GM23248 (cell line): ENCODE data around the gene RNF150. TPM values are rescaled to one million over a fixed set of nuclear protein-coding genes. Genes with fewer than 3 reads are reported as not detected.
"Not testable (repeated sequence)": the region's sequence is repeated elsewhere in the genome, so short reads cannot be mapped to it uniquely, and the experiment has no call there.

Experiments
- DNase-seq: peaks from one replicate; pipeline ENCODE4 v3.0.0-alpha.2; 2015
- H2AFZ ChIP-seq: fragments of 200-600 bp; sonication (generic); 2 replicates; pipeline ENCODE4 v1.6.1; 2016; ENCODE audit warnings: antibody characterized with exemption
- H3F3A ChIP-seq: fragments of 200-600 bp; sonication (generic); 2 replicates; pipeline ENCODE4 v1.6.1; 2016; ENCODE audit warnings: mild to moderate bottlenecking, antibody characterized with exemption, mixed run types; ENCODE audit not compliant: insufficient read depth
- H3K27ac ChIP-seq: fragments of 200-600 bp; sonication (generic); 2 replicates; pipeline ENCODE4 v1.5.1; 2016; ENCODE audit warnings: mild to moderate bottlenecking
- H3K27me3 ChIP-seq: fragments of 200-600 bp; sonication (generic); replicated peaks from 2 replicates; pipeline ENCODE4 v1.6.1; 2016; ENCODE audit warnings: mild to moderate bottlenecking; ENCODE audit not compliant: insufficient read depth
- H3K36me3 ChIP-seq: fragments of 200-600 bp; sonication (generic); 2 replicates; pipeline ENCODE4 v1.6.1; 2016; ENCODE audit warnings: low read depth, mild to moderate bottlenecking
- H3K4me1 ChIP-seq: fragments of 200-600 bp; sonication (generic); 2 replicates; pipeline ENCODE4 v1.6.1; 2016; ENCODE audit warnings: mild to moderate bottlenecking; ENCODE audit not compliant: insufficient read depth
- H3K4me2 ChIP-seq: fragments of 200-600 bp; sonication (generic); one replicate; pipeline ENCODE4 v1.6.1; 2016; ENCODE audit warnings: mild to moderate bottlenecking; ENCODE audit not compliant: unreplicated experiment
- H3K4me3 ChIP-seq: fragments of 200-600 bp; sonication (generic); 2 replicates; pipeline ENCODE4 v1.5.1; 2016; ENCODE audit warnings: mild to moderate bottlenecking
- H3K79me2 ChIP-seq: fragments of 200-600 bp; sonication (generic); 2 replicates; pipeline ENCODE4 v1.6.1; 2016; ENCODE audit warnings: mild to moderate bottlenecking; ENCODE audit not compliant: insufficient read depth
- H3K9ac ChIP-seq: fragments of 200-600 bp; sonication (generic); 2 replicates; pipeline ENCODE4 v1.6.1; 2016; ENCODE audit warnings: mild to moderate bottlenecking
- H3K9me2 ChIP-seq: fragments of 200-600 bp; sonication (generic); 2 replicates; pipeline ENCODE4 v1.6.1; 2016; ENCODE audit warnings: mixed run types, mild to moderate bottlenecking, moderate library complexity; ENCODE audit not compliant: insufficient read depth
- H3K9me3 ChIP-seq: fragments of 200-600 bp; sonication (generic); one replicate; pipeline ENCODE4 v1.6.1; 2017; ENCODE audit warnings: low read depth
- H4K20me1 ChIP-seq: fragments of 200-600 bp; sonication (generic); 2 replicates; pipeline ENCODE4 v1.6.0; 2016; ENCODE audit not compliant: insufficient read depth
- EZH2 ChIP-seq: fragments of 200-600 bp; sonication (generic); IDR thresholded peaks from 2 replicates; pipeline ENCODE4 v1.6.1; 2018; ENCODE audit warnings: antibody characterized with exemption, mild to moderate bottlenecking; ENCODE audit not compliant: insufficient read depth, poor library complexity, severe bottlenecking
- EZH2phosphoT487 ChIP-seq: fragments of 200-600 bp; sonication (generic); IDR thresholded peaks from 2 replicates; pipeline ENCODE4 v1.6.1; 2018; ENCODE audit warnings: antibody characterized with exemption, moderate library complexity, mild to moderate bottlenecking, low read depth; ENCODE audit not compliant: insufficient read depth
- WGBS, 2 experiments: methylation state at CpG; one replicate each; pipeline ENCODE4 v1.1.6; 2015 to 2017; ENCODE audit warnings: low lambda C conversion rate in 2 of 2, low coverage in 1 of 2; ENCODE audit errors: missing lambda C conversion rate in 2 of 2; 5-methylcytosine and 5-hydroxymethylcytosine counted together
- in situ Hi-C: fragments of 300-500 bp; cut with MboI; formaldehyde crosslinking; loops from 2 replicates; pipeline ENCODE4 v1.15.0; 2020
- polyA plus RNA-seq: library from polyadenylated mRNA; unstranded; fragments of >200 nt; fragmentation: Nextera tagmentation; extraction: Ambion mirVana; gene quantifications from 2 replicates; pipeline ENCODE4 v1.2.1, GENCODE V29; 2016
- total RNA-seq: library from RNA; depleted of rRNA; stranded (reverse); fragments of >200 nt; shearing (Covaris generic); gene quantifications from 2 replicates; pipeline ENCODE4 v1.2.3, GENCODE V29; 2014

The RNF150 gene
- total and polyA plus RNA-seq, 2 experiments from 2014 or later = 4.8 to 10.5 TPM

DNA sequence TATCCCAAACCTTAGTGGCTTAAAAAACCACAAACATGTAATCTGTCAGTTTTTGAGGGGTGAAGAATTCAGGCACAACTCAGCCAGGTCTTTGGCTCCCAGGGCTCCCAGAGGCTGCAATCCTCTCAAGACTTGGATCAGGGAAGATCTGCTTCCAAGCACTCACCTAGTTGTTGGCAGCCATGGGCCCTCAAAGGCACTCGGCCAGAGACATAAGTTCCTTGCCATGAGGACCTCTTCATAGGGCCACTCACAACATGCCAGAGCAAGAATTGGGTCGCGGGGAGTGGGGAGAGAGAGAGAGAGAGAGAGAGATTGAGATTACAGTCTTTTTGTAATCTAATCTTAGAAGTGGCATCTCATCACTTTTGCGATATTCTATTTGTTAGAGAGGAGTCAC, 300.0 kb downstream of the RNF150 start:
- no peak for DNase-seq
- H3K9me2 ChIP-seq = no peaks in the 10 kb centered on the region
- H3K9me3 ChIP-seq = no peaks in the 10 kb centered on the region
- in situ Hi-C loops = no loop called here
- no peak overlapping the region for H2AFZ ChIP-seq
- H3F3A ChIP-seq = no peaks in the 10 kb centered on the region
- H3K4me1 ChIP-seq = no peaks in the 10 kb centered on the region
- no peak overlapping the region for H3K27ac ChIP-seq
- H3K79me2 ChIP-seq = no peaks in the 10 kb centered on the region
- 51 to 58% methylated on average over 4 of the region's 4 CpGs for WGBS, 2 experiments
- no peaks in the 10 kb centered on the region for H3K36me3 ChIP-seq
- TF ChIP-seq EZH2 (no peak), EZH2phosphoT487 (no peak)
- no peak overlapping the region for H3K4me2 ChIP-seq
- H3K4me3 ChIP-seq = no peak overlapping the region
- H4K20me1 ChIP-seq = no peaks in the 10 kb centered on the region
- H3K9ac ChIP-seq = no peak overlapping the region
- peaks cover 55% of the 10 kb centered on the region for H3K27me3 ChIP-seq

DNA sequence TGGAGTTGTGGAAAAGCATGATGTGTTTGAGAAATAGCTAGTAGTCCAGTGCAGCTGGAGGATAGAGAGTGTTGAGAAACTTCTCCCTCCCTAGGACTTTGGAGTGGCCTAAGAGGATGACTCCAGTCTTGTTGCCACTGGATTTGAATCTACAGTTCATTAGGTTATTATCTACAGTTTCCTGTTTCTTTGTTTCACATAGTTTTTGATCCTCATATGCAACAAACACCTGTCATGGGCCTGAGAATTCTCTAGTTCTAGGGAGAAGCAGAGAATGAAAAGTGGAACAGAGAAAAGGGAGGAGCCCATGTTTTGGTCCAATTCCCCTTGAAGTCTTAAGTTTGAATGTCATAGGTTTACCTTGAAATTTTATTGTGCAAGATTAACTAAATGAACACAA, 303.4 kb downstream of the RNF150 start:
- H3K4me1 ChIP-seq = no peaks in the 10 kb centered on the region
- H3K9me2 ChIP-seq = no peaks in the 10 kb centered on the region
- H4K20me1 ChIP-seq = no peaks in the 10 kb centered on the region
- no peaks in the 10 kb centered on the region for H3F3A ChIP-seq
- DNase-seq = no peak
- no peaks in the 10 kb centered on the region for H3K79me2 ChIP-seq
- in situ Hi-C loops = no loop called here
- no peaks in the 10 kb centered on the region for H3K36me3 ChIP-seq
- no peak overlapping the region for H3K4me3 ChIP-seq
- no peak overlapping the region for H3K9ac ChIP-seq
- H3K9me3 ChIP-seq = no peaks in the 10 kb centered on the region
- H3K4me2 ChIP-seq = no peak overlapping the region
- no peak for TF ChIP-seq EZH2phosphoT487
- TF ChIP-seq EZH2 = no peak
- peaks cover 66% of the 10 kb centered on the region for H3K27me3 ChIP-seq
- H2AFZ ChIP-seq = no peak overlapping the region
- H3K27ac ChIP-seq = no peak overlapping the region

DNA sequence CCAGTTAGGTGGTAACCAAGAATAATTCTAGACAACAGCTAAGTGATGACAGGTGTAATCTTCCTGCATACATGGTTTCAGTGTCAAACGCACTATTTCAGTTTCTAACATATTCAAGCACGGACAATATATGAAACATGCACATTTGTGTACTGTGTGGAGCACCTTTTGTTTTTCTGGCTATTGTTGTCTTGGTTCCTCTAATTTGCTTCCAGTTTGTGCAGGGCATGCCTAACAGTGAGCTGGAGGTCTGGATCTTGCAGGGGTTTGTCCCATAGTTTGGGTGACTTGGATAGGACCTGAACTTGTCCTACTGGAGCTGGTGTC, 306.6 kb downstream of the RNF150 start:
- WGBS, 2 experiments = 63 to 66% methylated on average over 2 of the region's 2 CpGs
- Histone ChIP-seq H3K4me3 (no peak overlapping the region), H3K4me2 (no peak overlapping the region), H3F3A (no peaks in the 10 kb centered on the region), H2AFZ (no peak overlapping the region), H3K9me2 (no peaks in the 10 kb centered on the region), H4K20me1 (no peaks in the 10 kb centered on the region), H3K9ac (no peak overlapping the region), H3K27ac (no peak overlapping the region), H3K36me3 (no peaks in the 10 kb centered on the region), H3K27me3 (peaks cover 52% of the 10 kb centered on the region), H3K4me1 (no peaks in the 10 kb centered on the region), H3K9me3 (no peaks in the 10 kb centered on the region), H3K79me2 (no peaks in the 10 kb centered on the region)
- in situ Hi-C loops = no loop called here
- TF ChIP-seq EZH2 (no peak), EZH2phosphoT487 (no peak)
- DNase-seq = no peak

DNA sequence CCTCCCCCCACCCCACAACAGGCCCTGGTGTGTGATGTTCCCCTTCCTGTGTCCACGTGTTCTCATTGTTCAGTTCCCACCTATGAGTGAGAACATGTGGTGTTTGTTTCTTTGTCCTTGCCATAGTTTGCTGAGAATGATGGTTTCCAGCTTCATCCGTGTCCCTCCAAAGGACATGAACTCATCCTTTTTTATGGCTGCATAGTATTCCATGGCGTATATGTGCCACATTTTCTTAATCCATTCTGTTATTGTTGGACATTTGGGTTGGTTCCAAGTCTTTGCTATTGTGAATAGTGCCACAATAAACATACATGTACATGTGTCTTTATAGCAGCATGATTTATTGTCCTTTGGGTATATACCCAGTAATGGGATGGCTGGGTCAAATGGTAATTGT, 312.7 kb downstream of the RNF150 start:
- H3K27me3 ChIP-seq = peaks cover 23% of the 10 kb centered on the region
- H3K9me3 ChIP-seq, H3K36me3 ChIP-seq, H2AFZ ChIP-seq, DNase-seq, H4K20me1 ChIP-seq, H3K79me2 ChIP-seq, in situ Hi-C loops, H3F3A ChIP-seq, H3K9me2 ChIP-seq, H3K4me1 ChIP-seq, H3K27ac ChIP-seq, H3K9ac ChIP-seq, H3K4me3 ChIP-seq, H3K4me2 ChIP-seq: not testable (repeated sequence)
- WGBS, 2 experiments = 47 to 53% methylated on average over 3 of the region's 3 CpGs

DNA sequence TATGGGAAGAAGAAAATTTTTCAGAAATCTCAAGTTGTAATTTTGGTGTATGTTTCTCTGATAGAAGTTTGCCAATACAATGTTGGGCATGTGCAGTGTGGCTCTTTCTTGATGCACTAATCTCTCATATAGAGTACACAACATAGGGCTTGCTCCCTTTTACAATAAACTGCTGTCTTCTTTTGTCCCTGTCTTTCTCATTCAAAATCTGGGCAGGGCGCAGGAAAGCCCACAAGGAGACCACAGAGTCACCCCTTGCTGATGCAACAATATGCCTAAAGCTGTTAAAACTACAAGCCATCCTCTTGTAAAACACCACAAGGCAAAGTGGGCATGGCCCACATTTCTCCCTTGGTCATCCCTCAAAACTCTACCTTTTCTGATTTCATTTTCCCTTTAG, 313.7 kb downstream of the RNF150 start:
- no peak overlapping the region for H3K4me2 ChIP-seq
- H3K9me3 ChIP-seq = no peaks in the 10 kb centered on the region
- no peak for DNase-seq
- TF ChIP-seq EZH2phosphoT487 = no peak
- no peak for TF ChIP-seq EZH2
- H3K9me2 ChIP-seq = no peaks in the 10 kb centered on the region
- H3K27me3 ChIP-seq = peaks cover 14% of the 10 kb centered on the region
- WGBS, 2 experiments = 33 to 35% methylated on average over 1 of the region's 1 CpG
- no peak overlapping the region for H3K27ac ChIP-seq
- in situ Hi-C loops = no loop called here
- no peaks in the 10 kb centered on the region for H3K4me1 ChIP-seq
- no peaks in the 10 kb centered on the region for H3F3A ChIP-seq
- no peaks in the 10 kb centered on the region for H3K79me2 ChIP-seq
- H4K20me1 ChIP-seq = no peaks in the 10 kb centered on the region
- H3K36me3 ChIP-seq = no peaks in the 10 kb centered on the region
- H3K4me3 ChIP-seq = no peak overlapping the region
- no peak overlapping the region for H3K9ac ChIP-seq
- H2AFZ ChIP-seq = no peak overlapping the region
